ENCODE data around the gene CD52. TPM values are rescaled to one million over a fixed set of nuclear protein-coding genes. Genes with fewer than 3 reads are reported as not detected.
"Not testable (repeated sequence)": the region's sequence is repeated elsewhere in the genome, so short reads cannot be mapped to it uniquely, and the experiment has no call there.

CD52 gene
- total RNA-seq, 2 experiments from 2014 or later: 129 to 141 TPM

- H3K9me3 Mint-ChIP-seq: no peaks in the 10 kb centered on the region
- intact Hi-C loops (cut with micrococcal nuclease): loop anchor here (5.0 kb wide), 2 partner anchors 38 to 287 kb away; no protein-coding TSS in a partner anchor
- H3K4me1 Mint-ChIP-seq (ENCODE audit: low read depth): peaks cover 23% of the 10 kb centered on the region
- CTCF ChIA-PET: interaction anchor here (0.6 to 12.0 kb wide), 3 partner anchors 9 to 47 kb away, joined by 3 to 193 read pairs (median 3); partner anchors contain the start of gene SH3BGRL3
- no peaks in the 10 kb centered on the region for H3K27me3 Mint-ChIP-seq (ENCODE audit: low read depth)
- no peak overlapping the region for H3K4me3 Mint-ChIP-seq
- no peak overlapping the region for H3K27ac Mint-ChIP-seq
- H3K36me3 Mint-ChIP-seq (ENCODE audit: low read depth): peaks cover 8% of the 10 kb centered on the region
- no peak for DNase-seq
Observed at GRCh38 chr1:26324550-26324949, 6.8 kb downstream of the CD52 start.

DNA sequence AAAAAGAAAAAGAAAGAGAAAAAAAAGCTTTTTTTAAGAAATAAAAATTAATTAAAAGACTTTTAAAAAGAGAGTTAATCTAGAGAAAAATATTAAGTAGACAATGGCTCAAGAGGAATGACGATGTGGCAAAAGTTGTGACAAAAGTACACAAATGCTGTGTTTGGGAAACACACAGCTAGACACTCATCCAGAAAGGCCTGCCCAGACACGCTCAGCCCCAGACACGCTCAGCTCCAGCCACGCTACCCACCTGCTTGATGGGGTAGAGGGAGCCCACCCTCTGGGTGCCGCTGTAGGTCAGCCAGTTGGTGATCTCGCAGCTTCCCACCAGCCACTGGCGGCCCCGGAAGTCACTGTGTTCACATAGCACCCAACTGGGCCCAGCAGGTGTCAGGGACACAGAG, 10.2 kb downstream of the CD52 start:
- CTCF ChIA-PET: interaction anchor here (1.6 kb wide), 1 partner anchor 50 kb away, joined by 4 read pairs; no protein-coding TSS in a partner anchor
- intact Hi-C loops (cut with micrococcal nuclease): no loop called here
- no peak for DNase-seq
- Mint-ChIP-seq H3K36me3 (ENCODE audit: low read depth) (no peaks in the 10 kb centered on the region), H3K4me1 (ENCODE audit: low read depth) (peaks cover 2% of the 10 kb centered on the region), H3K27me3 (ENCODE audit: low read depth) (no peaks in the 10 kb centered on the region), H3K9me3 (no peaks in the 10 kb centered on the region), H3K27ac (no peak overlapping the region), H3K4me3 (no peak overlapping the region)

DNA sequence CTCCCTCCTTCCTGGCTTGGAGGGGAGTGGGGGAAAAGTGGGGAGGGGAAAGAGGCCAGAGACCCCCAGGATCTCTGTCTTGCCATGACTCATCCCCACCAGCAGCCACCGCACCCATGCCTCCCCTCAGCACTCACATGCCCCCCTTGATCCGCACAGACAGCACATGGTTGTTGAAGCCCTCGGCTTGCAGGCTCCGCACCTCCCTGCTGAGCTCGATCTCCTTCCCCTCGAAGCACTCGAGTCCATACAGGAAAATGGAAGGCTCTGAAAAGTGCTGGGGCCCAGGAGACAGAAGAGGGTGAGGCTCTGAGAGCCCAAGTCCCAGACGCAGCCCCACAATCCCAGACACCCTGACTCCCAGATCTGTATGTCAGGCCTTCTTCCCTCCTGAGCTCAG, 10.8 kb downstream of the CD52 start:
- Mint-ChIP-seq H3K36me3 (ENCODE audit: low read depth) (no peaks in the 10 kb centered on the region), H3K9me3 (no peaks in the 10 kb centered on the region), H3K27ac (no peak overlapping the region), H3K27me3 (ENCODE audit: low read depth) (no peaks in the 10 kb centered on the region), H3K4me3 (no peak overlapping the region), H3K4me1 (ENCODE audit: low read depth) (no peaks in the 10 kb centered on the region)
- intact Hi-C loops (cut with micrococcal nuclease): no loop called here
- CTCF ChIA-PET: interaction anchor here (1.6 kb wide), 1 partner anchor 50 kb away, joined by 4 read pairs; no protein-coding TSS in a partner anchor
- no peak for DNase-seq

- H3K9me3 Mint-ChIP-seq; H3K4me3 Mint-ChIP-seq; DNase-seq; H3K27ac Mint-ChIP-seq; H3K36me3 Mint-ChIP-seq (ENCODE audit: low read depth); H3K27me3 Mint-ChIP-seq (ENCODE audit: low read depth); H3K4me1 Mint-ChIP-seq (ENCODE audit: low read depth); intact Hi-C loops (cut with micrococcal nuclease): not testable (repeated sequence)
- CTCF ChIA-PET: interaction anchor here (0.9 to 1.7 kb wide), 2 partner anchors 88 to 160 kb away, joined by 4 to 7 read pairs; partner anchors contain the start of gene ZNF593
Observed at GRCh38 chr1:26329380-26329779, 11.6 kb downstream of the CD52 start.

DNA sequence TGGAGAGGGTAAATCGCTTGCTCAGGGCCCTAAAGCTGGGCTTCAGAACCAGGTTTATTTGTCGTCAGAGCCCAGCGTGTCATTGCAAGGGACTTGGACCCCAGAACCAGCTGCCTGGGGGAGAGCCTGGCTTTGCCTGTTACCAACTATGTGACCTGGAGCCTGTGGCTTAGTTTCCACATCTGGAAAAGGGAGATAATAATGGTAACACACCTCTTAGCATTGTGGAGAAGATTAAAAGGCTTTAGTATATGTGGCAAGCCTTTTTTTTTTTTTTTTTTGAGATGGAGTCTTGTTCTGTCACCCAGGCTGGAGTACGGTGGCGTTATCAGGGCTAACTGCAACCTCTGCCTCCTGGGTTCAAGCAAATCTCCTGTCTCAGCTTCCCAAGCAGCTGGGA, 12.5 kb downstream of the CD52 start:
- CTCF ChIA-PET: interaction anchor here (0.9 to 1.7 kb wide), 2 partner anchors 87 to 161 kb away, joined by 4 to 7 read pairs; partner anchors contain the start of gene ZNF593

GRCh38 chr1:26333312-26333711, 15.6 kb downstream of the CD52 start:
- H3K4me1 Mint-ChIP-seq (ENCODE audit: low read depth); H3K27ac Mint-ChIP-seq; DNase-seq; H3K27me3 Mint-ChIP-seq (ENCODE audit: low read depth); intact Hi-C loops (cut with micrococcal nuclease); H3K4me3 Mint-ChIP-seq; H3K36me3 Mint-ChIP-seq (ENCODE audit: low read depth); H3K9me3 Mint-ChIP-seq: not testable (repeated sequence)
- CTCF ChIA-PET: interaction anchor here (0.6 to 1.2 kb wide), 3 partner anchors 8 to 41 kb away, joined by 3 to 5 read pairs (median 3); no protein-coding TSS in a partner anchor

More for the DNA sequence above, 12.5 kb downstream of the CD52 start:
- intact Hi-C loops (cut with micrococcal nuclease): no loop called here
- Mint-ChIP-seq H3K4me3 (no peak overlapping the region), H3K36me3 (ENCODE audit: low read depth) (no peaks in the 10 kb centered on the region), H3K27ac (no peak overlapping the region), H3K27me3 (ENCODE audit: low read depth) (no peaks in the 10 kb centered on the region), H3K9me3 (no peaks in the 10 kb centered on the region), H3K4me1 (ENCODE audit: low read depth) (no peaks in the 10 kb centered on the region)
- DNase-seq: no peak

- Mint-ChIP-seq H3K4me3 (peak overlapping the region; percentile 82), H3K27me3 (ENCODE audit: low read depth) (no peaks in the 10 kb centered on the region), H3K36me3 (ENCODE audit: low read depth) (no peaks in the 10 kb centered on the region), H3K9me3 (no peaks in the 10 kb centered on the region), H3K27ac (no peak overlapping the region), H3K4me1 (ENCODE audit: low read depth) (peaks cover 2% of the 10 kb centered on the region)
- CTCF ChIA-PET: interaction anchor here (1.7 kb wide), 1 partner anchor 81 kb away, joined by 4 read pairs; no protein-coding TSS in a partner anchor
- DNase-seq: no peak
- intact Hi-C loops (cut with micrococcal nuclease): loop anchor here (2.0 kb wide), 1 partner anchor 23 kb away; no protein-coding TSS in a partner anchor
Observed at GRCh38 chr1:26335774-26336476, 18.2 kb downstream of the CD52 start.

- H3K36me3 Mint-ChIP-seq (ENCODE audit: low read depth): no peaks in the 10 kb centered on the region
- intact Hi-C loops (cut with micrococcal nuclease): loop anchor here (2.0 kb wide), 1 partner anchor 22 kb away; no protein-coding TSS in a partner anchor
- H3K4me3 Mint-ChIP-seq: peak overlapping the region; percentile 82
- CTCF ChIA-PET: interaction anchor here (1.7 kb wide), 1 partner anchor 81 kb away, joined by 4 read pairs; no protein-coding TSS in a partner anchor
- H3K9me3 Mint-ChIP-seq: no peaks in the 10 kb centered on the region
- H3K27ac Mint-ChIP-seq: no peak overlapping the region
- peak; percentile 78 for DNase-seq
- no peaks in the 10 kb centered on the region for H3K27me3 Mint-ChIP-seq (ENCODE audit: low read depth)
- peaks cover 2% of the 10 kb centered on the region for H3K4me1 Mint-ChIP-seq (ENCODE audit: low read depth)
Observed at GRCh38 chr1:26336477-26337205, 18.9 kb downstream of the CD52 start.

- peaks cover 2% of the 10 kb centered on the region for H3K4me1 Mint-ChIP-seq (ENCODE audit: low read depth)
- no peaks in the 10 kb centered on the region for H3K27me3 Mint-ChIP-seq (ENCODE audit: low read depth)
- no peaks in the 10 kb centered on the region for H3K9me3 Mint-ChIP-seq
- H3K4me3 Mint-ChIP-seq: no peak overlapping the region
- intact Hi-C loops (cut with micrococcal nuclease): loop anchor here (2.0 kb wide), 1 partner anchor 22 kb away; no protein-coding TSS in a partner anchor
- H3K27ac Mint-ChIP-seq: no peak overlapping the region
- no peak for DNase-seq
- CTCF ChIA-PET: interaction anchor here (1.3 to 1.4 kb wide), 2 partner anchors 27 to 82 kb away, joined by 3 to 4 read pairs; no protein-coding TSS in a partner anchor
- no peaks in the 10 kb centered on the region for H3K36me3 Mint-ChIP-seq (ENCODE audit: low read depth)
Observed at GRCh38 chr1:26337206-26337535, 19.4 kb downstream of the CD52 start.

GRCh38 chr1:26337625-26338024, 19.9 kb downstream of the CD52 start:
- peaks cover 2% of the 10 kb centered on the region for H3K4me1 Mint-ChIP-seq (ENCODE audit: low read depth)
- CTCF ChIA-PET: interaction anchor here (0.6 to 1.4 kb wide), 3 partner anchors 27 to 107 kb away, joined by 3 to 4 read pairs (median 4); no protein-coding TSS in a partner anchor
- no peaks in the 10 kb centered on the region for H3K9me3 Mint-ChIP-seq
- no peaks in the 10 kb centered on the region for H3K36me3 Mint-ChIP-seq (ENCODE audit: low read depth)
- intact Hi-C loops (cut with micrococcal nuclease): loop anchor here (2.0 kb wide), 1 partner anchor 21 kb away; no protein-coding TSS in a partner anchor
- H3K4me3 Mint-ChIP-seq: no peak overlapping the region
- no peaks in the 10 kb centered on the region for H3K27me3 Mint-ChIP-seq (ENCODE audit: low read depth)
- DNase-seq: no peak
- no peak overlapping the region for H3K27ac Mint-ChIP-seq

GRCh38 chr1:26338670-26339069, 20.9 kb downstream of the CD52 start:
- no peak overlapping the region for H3K27ac Mint-ChIP-seq

DNA sequence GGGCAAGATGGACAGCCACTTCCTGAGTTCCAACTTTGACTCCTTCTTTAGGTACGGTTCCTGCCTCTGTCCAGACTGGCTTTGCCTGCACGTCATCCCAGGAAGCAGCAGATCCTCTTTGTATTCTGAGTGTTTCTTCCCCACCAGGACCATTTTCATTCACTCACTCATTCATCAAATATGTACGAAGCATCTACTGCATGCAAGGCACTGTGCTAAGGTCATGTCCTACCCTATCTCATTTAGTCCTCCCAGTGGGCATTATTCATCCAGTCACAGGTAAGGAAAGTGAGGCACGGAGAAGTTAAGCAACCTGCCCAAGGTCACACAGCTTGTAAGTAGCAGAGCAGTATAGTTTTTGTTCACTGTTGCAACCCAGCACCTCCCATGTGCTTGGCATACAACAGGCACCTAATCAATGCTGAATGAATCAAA, 22.3 kb downstream of the CD52 start:
- CTCF ChIA-PET: interaction anchor here (1.7 kb wide), 1 partner anchor 77 kb away, joined by 4 read pairs; no protein-coding TSS in a partner anchor
- Mint-ChIP-seq H3K27me3 (ENCODE audit: low read depth) (no peaks in the 10 kb centered on the region), H3K4me1 (ENCODE audit: low read depth) (peaks cover 2% of the 10 kb centered on the region), H3K9me3 (no peaks in the 10 kb centered on the region), H3K27ac (no peak overlapping the region), H3K4me3 (no peak overlapping the region), H3K36me3 (ENCODE audit: low read depth) (no peaks in the 10 kb centered on the region)
- intact Hi-C loops (cut with micrococcal nuclease): no loop called here
- DNase-seq: no peak

More at GRCh38 chr1:26338670-26339069, 20.9 kb downstream of the CD52 start:
- Mint-ChIP-seq H3K4me3 (no peak overlapping the region), H3K4me1 (ENCODE audit: low read depth) (peaks cover 2% of the 10 kb centered on the region), H3K36me3 (ENCODE audit: low read depth) (no peaks in the 10 kb centered on the region), H3K27me3 (ENCODE audit: low read depth) (no peaks in the 10 kb centered on the region), H3K9me3 (no peaks in the 10 kb centered on the region)
- DNase-seq: no peak
- CTCF ChIA-PET: interaction anchor here (0.6 to 1.7 kb wide), 4 partner anchors 25 to 81 kb away, joined by 3 to 5 read pairs (median 4); no protein-coding TSS in a partner anchor
- intact Hi-C loops (cut with micrococcal nuclease): no loop called here
